ENCODE data around the gene C1QL4.

The C1QL4 gene

DNA sequence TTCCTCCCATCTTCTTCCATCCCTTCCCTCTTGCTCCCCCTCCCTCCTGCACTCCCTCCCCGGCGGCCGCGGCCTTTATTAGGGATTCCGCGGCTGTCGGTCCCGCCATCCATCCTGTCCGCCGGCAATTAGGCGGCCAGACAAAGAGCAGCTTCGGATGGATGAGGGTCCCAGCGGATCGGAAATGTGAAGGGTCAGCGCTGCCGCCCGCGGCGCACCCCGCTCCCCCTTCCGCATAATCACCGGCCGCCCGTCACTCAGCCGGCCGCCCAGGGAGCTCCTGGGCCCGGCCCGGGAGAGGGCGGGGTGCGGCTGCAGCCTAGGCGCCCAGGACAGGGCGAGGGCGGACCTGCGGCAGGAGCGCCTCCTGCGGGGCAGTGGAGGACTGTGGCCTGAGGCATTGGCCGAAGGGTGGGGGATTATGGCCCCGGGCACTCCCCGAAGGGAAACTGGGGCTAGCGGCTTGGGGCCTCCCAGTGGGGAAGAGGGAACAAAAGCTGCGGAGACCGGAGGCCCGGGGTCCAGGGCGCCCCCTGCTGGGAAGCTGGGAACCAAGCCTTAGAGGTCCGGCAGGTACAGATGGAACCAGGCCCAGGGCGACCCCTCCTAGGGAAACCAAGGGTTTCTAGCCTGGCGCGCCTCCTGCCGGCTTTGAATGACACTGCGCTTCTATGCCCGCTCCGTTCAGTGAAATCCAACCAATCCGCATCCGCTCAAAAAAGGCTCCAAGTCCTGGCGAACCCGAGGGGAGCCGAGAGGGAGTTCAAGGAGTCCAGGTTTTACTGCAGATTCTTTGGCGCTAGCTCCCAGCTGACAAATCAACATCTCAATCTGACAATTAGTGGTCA, 5.3 kb upstream of the C1QL4 start:
- TF ChIP-seq GATA2 (IDR thresholded peaks at IDR 0.05; ENCODE audit: low read depth, low read length): no peak
- no peak for TF ChIP-seq GATA3 (IDR thresholded peaks at IDR 0.05; ENCODE audit: low read depth, low read length)

DNA sequence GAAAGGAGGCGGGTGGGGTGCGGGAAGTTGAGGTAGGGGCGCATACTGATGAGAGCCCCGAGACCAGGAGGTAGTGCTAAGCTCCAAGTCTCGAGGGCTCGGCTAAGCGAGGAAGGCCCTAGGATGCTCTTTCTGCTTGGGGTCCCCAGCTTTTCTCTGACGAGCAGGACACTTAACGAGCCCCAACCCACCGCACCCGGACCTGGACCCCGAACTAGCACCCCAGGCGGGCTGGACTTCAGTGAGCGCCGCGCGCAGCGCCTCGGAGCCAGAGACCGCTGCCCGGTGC, 4.7 kb upstream of the C1QL4 start:
- TF ChIP-seq GATA3 (IDR thresholded peaks at IDR 0.05; ENCODE audit: low read depth, low read length) (no peak), GATA2 (IDR thresholded peaks at IDR 0.05; ENCODE audit: low read depth, low read length) (no peak)

DNA sequence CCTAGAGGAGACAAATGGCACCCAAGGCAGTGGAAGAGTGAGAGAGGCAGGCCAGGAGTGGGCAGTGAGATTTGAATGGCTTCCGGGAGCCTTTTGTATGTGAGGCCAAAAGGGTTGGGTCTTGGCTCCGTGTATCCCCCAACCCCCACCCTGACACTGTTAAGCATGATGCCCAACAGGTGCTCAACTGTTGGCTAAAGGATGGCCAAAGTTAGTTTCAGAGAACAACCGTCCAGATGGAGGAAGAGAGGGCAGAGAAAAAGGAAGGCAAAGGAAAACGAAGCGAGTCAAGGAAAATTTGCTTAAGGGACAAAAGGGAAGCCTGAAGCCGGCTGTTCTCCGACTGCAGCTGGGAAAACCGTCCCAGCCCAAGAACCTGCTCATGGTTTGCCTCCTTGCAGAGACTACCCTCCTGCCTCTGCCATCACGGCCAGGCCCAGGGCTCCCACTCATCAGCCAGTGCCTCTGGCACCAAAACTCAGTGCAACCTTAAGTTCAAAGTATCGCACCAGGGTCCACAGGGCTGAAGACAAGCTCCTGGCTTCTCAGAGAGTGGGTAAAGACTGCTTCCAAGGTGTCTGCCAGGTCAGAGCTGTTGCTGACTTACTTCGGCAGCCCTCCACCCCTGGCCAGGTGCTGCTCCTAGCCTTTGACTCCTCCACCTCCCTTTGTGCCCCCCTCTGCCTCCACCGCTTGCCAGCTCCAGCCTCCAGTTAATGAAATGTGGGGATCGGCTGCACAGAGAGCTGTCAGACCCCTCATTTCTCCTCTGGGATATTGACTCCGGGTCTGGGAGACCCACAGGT, 4.2 kb upstream of the C1QL4 start:
- no peak for TF ChIP-seq GATA3 (IDR thresholded peaks at IDR 0.05; ENCODE audit: low read depth, low read length)

DNA sequence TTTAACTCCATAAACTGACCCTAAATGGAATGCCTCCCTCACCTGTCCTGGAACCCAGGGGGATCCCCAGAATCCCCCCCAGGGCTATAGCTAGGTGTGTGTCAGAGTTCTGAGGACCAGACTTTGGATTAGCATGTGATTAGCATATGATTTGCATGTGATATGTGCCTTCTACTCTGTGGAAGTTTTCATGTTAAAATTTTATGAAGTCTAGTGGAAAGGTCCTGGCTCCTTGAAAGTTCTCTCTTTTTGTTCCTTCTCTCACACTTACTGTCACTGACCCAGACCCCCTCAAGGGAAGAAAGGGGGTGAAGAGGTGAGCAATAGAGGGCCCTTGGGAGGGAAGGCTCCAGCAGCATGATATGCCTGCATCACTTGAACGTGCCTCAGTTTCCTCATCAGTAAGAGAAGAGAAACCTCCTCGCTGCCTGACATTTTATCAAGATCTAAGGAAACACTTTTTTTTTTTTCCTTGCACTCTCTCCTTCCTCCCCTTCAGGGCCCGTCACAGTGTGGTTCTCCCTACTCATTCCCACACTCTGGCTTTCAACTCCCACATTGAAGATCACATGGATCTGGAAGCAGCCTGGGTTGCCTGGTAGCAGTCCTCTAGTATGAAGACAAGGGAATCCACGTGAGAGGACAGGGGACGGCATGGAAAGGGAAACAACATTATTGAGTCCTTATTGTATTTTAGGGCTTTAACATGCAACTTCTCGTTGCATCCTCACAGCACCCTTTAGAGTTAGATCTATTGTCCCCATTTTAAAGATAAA, 3.3 kb upstream of the C1QL4 start:
- no peak for TF ChIP-seq GATA3 (IDR thresholded peaks at IDR 0.05; ENCODE audit: low read depth, low read length)
- no peak for TF ChIP-seq GATA2 (IDR thresholded peaks at IDR 0.05; ENCODE audit: low read depth, low read length)

DNA sequence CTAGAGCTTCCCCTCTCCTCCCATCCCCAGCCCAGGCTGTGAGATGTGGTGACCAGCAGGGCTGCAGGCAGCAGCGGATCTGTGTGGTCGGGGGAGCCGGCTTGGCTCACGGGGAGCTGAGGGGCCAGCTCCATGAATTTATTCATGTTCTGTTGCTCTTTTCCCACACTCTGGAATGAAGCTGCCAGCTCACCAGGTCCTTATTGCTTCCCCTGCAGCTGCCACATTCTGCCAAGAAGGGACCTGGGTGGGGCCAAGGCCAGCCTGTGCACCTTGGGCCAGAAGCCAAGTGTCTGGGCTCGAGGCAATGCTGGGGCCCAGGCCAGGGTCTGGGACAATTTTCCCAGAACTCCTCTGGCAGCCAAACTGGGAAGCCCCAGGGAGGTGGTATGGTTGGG, 2.5 kb upstream of the C1QL4 start:
- TF ChIP-seq GATA3 (IDR thresholded peaks at IDR 0.05; ENCODE audit: low read depth, low read length) (no peak), GATA2 (IDR thresholded peaks at IDR 0.05; ENCODE audit: low read depth, low read length) (no peak)

DNA sequence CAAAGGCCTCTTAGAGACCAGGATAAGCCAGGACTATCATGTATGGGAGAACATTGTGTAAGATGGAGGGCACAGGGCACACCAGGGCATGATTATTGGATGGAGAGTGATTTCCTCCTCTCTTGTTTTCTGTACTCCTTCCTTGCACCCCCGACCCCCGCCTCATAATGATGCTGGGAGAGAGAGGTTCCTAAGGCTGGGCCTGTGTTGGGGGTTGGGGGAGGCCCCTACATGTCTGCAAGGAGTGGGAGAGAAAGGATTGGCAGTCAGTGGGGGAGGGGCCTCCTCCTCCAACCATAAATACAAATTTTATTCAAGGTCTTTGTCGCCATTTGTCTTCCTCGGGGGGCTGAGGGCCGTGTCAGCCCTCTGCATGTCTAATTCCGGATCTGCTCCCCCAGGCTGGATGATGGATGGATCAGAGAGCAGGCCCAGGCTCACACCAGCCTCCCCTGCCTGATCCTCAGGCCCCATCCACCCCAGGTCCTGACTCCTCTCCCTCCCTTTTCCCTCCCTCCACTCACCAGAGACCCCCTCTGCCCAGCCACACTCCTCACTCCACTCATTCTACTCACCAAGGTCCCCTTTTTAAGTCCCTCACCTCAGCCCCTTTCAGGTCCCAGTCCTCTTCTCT, 2.0 kb upstream of the C1QL4 start:
- TF ChIP-seq GATA2 (IDR thresholded peaks at IDR 0.05; ENCODE audit: low read depth, low read length) (no peak), GATA3 (IDR thresholded peaks at IDR 0.05; ENCODE audit: low read depth, low read length) (no peak)

DNA sequence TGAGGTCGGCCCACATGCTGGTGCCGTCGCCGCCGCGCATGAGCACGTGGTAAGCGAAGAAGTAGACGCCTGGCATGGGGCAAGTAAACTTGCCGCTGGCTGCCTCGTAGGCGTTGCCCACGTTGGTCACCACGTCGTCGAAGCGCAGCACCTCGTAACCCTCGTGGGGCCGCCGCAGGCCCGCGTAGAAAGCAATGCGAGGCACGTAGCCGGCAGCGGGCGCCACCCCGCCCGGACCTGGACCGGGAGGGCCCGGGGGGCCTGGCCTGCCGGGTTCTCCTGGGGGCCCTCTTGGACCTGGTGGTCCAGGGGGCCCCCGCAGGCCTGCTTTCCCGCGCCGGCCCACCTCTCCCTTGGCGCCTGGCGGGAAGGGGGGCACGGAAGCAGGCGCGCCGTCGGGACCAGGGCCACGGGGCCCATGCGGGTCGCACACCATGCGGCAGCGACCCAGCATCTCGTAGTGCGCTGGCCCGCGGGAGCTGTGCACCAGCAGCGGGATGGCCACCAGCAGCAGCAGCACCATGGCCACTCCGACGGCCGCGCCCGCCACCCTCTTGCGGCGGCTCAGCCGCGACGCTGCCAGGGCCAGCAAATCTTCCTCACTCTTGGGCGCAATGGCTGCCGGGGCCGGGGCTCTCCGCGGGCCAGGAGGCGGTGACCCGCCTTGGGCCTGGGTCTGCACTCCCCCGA, 888 bp downstream of the C1QL4 start:
- TF ChIP-seq GATA3 (IDR thresholded peaks at IDR 0.05; ENCODE audit: low read depth, low read length) (no peak), GATA2 (IDR thresholded peaks at IDR 0.05; ENCODE audit: low read depth, low read length) (no peak)

DNA sequence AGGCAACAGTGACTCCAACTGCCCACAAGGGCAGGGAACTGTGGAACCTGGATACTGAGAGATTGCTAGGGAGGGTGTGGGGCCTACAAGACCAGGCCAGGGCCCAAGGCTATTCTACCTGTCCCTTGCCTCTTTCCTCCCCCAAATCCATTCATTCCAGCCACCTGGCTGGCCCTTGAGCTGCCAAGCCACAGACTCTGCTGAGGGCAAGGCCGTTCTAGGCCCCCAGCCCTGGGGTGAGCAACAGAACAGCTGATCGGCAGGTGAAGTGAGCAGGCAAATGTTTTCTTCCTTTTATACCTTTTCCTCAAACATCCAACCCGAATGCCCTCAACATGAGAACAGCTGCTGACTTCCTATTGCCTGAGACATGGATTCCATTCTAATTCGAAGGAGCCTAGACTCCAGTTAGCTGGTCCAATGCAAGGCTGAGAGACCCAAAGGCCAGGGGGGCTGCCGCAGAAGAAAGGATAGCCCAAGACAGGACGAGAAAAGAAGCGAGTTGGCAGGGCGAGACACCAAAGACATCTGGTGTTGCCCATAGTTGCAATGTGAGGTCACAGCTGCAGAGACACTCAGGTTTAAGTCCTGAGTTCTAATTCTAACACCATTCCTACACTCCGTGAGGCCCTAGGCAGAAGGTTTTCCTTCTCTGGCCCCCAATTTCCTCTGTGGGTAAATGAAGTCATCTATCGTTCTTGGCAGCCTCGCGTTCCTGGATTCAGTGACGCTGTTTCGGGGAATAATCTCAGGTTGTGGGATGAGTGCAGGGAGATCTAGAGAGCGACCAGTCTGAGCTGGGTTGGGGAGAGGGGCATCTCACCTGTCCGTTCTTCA, 1.7 kb downstream of the C1QL4 start:
- TF ChIP-seq GATA2 (IDR thresholded peaks at IDR 0.05; ENCODE audit: low read depth, low read length) (no peak), GATA3 (IDR thresholded peaks at IDR 0.05; ENCODE audit: low read depth, low read length) (no peak)

DNA sequence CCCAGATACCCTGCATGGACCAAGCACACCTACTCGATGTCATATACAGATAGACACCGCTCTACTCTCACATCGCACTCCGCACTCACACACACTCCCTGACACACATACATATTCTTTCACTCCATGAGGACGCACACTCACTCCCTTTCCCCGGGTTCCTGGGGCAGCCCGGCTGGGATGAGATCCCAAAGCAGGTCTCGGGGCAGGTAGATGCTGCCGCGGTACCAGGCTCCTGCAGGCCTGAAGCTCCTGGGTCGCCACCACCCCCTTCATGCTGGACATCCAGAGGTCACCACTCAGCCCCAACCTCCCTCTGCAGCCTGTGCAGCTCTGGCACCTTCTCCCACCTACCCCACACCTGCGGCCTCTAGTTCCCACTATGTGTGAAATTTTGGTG, 2.3 kb downstream of the C1QL4 start:
- no peak for TF ChIP-seq GATA2 (IDR thresholded peaks at IDR 0.05; ENCODE audit: low read depth, low read length)
- TF ChIP-seq GATA3 (IDR thresholded peaks at IDR 0.05; ENCODE audit: low read depth, low read length): no peak

DNA sequence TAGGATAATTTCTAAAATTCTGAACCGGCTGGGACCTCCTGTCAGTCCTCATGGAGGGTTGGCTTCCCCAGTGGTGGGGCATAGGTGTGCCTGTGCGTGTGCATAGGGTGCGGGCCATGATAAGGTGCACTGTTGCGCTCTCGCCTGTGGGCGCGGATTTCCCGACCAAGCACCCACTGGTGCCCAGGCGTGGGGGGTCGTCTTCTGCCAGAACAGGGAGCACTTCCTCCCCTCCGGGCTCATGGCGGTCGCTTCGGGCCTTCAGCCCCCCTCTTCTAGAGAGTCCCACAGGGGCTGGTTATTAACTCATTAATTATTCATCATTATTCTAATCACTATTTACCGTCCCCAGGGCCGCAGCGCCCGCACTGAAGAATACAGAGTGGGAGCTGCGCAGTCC, 2.8 kb downstream of the C1QL4 start:
- no peak for TF ChIP-seq GATA3 (IDR thresholded peaks at IDR 0.05; ENCODE audit: low read depth, low read length)
- no peak for TF ChIP-seq GATA2 (IDR thresholded peaks at IDR 0.05; ENCODE audit: low read depth, low read length)

DNA sequence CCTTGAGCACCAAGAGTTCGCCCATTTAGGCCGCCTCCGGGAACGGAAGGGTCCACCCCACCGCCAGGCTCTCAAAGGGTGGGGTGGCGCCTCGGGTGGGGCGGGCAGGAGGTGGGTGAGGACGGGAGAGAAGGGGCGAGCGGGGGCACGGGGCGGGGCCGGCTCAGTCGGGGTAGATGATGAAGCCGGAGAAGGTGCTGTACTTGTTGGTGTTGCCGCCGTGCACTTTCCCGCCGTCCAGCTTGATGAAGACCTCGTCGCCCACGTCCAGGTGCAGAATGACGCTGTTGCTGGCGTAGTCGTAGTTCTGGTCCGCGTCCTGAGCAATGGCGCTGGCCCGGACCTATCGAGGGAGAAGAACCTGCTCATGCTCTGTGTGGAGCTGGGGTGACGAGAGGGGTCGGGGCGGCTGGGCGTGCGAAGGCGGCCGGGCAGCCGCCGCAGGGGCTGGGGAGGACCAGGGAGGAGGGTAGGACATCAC, 4.1 kb downstream of the C1QL4 start:
- TF ChIP-seq GATA3 (IDR thresholded peaks at IDR 0.05; ENCODE audit: low read depth, low read length) (no peak), GATA2 (IDR thresholded peaks at IDR 0.05; ENCODE audit: low read depth, low read length) (no peak)

DNA sequence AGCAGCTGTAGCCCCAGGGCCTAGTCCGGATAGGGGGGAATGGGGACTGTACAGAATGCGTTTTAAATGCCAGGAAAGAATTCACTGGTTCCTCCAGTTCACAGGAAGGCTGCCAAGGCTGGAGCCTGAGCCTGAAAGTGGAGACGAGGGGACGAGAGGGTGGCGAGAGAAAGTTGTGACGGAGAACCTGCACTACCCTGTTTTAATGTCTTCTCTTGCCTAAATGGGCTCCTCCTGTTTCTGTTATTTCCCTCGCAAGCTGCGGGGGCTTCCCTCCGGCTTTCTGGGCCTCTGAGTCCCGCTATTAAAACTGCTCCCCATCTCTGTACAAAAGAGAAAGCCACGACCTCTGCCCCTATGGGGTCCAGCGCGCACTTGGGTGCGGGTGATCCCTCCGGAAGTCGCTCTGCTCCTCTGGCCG, 4.5 kb downstream of the C1QL4 start:
- TF ChIP-seq GATA3 (IDR thresholded peaks at IDR 0.05; ENCODE audit: low read depth, low read length) (no peak), GATA2 (IDR thresholded peaks at IDR 0.05; ENCODE audit: low read depth, low read length) (no peak)

Measured in SH-SY5Y (cell line).